ENCODE results near the gene PTBP2. TPM values are rescaled to one million over a fixed set of nuclear protein-coding genes. Genes with fewer than 3 reads are reported as not detected.

Gene PTBP2
- polyA plus RNA-seq, 5 donors = 41.8 to 77.5 (median 67.6) TPM

DNA sequence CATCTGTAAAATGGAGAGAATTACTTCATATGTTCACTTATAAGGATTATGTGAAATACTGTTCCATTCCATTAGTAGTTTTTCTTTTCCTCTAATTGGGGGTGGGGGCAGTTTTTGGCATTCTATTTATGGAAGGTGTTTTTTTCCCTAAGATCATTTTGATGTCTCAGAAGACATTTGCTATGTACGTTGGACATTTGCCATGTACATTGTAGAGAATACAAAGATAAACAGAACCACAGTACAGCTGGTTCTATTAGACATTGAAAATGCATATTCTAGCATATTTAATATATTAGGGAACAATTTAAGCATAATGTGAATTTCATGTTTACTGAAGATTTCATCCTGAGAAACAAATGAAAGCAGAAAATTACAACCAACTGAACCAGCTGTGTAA lies 98.5 kb downstream of the PTBP2 start:
- peak in 1 of 2 donors; percentile 23 for DNase-seq

GRCh38 chr1:96820671-96821070 lies 99.1 kb downstream of the PTBP2 start:
- no peak for DNase-seq

DNA sequence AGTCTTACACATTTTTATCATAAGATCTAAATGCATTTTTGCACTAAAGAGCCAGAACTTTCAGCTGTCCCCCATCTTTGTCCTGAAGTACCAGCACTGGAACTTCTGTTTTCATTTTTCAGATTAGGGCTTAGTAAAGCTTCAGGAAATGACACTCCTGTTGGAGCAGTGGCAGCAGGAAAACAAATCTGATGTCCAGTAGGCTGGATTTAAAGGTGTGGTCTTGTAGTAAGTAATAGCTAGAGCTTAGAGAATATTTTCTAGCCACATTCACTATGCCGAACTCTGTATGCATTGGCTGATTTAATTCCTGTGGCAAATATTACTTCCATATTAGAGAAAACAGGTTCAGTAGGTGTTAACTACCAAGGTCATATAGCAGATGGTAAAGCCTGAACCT lies 103.6 kb downstream of the PTBP2 start:
- no peak for DNase-seq

- DNase-seq = no peak
These were observed 104.5 kb downstream of the PTBP2 start for GRCh38 chr1:96825950-96826576.

DNA sequence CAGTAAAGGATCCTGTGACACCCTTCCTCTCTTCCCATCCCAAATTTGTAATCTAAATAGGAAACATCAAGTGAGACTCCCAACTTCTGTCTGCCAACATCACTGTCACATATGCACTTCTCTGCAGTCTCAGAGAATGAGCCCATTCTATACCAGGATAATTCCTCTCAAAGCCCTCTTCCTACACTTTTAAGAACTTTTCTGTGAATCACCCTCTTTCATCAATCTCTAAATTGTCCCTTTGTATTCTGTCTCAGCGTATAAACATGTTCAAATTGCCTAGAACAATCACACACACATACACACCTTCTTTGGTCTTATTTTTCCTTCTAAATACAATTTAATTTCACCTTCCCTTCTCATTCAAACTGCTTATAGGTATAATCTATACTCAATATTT lies 111.8 kb downstream of the PTBP2 start:
- no peak for DNase-seq

DNA sequence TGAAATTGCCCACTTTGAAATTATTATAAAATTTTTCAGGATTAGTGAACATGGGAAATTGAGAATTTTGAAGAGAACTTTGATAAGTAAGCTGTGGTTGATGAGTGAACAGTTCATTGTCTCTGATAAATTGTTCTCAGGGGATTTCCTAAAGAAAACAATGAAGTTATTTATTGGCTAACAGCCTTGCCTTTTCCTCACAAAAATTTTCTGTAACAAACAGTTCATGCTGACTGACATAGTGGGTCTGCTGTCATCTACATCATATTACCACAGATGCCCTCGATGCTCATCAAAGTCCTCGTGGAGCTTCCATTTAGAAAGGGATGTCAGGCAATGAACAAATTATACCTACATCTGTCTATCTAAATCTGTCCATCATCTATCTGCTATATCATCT lies 113.4 kb downstream of the PTBP2 start:
- DNase-seq = no peak

DNA sequence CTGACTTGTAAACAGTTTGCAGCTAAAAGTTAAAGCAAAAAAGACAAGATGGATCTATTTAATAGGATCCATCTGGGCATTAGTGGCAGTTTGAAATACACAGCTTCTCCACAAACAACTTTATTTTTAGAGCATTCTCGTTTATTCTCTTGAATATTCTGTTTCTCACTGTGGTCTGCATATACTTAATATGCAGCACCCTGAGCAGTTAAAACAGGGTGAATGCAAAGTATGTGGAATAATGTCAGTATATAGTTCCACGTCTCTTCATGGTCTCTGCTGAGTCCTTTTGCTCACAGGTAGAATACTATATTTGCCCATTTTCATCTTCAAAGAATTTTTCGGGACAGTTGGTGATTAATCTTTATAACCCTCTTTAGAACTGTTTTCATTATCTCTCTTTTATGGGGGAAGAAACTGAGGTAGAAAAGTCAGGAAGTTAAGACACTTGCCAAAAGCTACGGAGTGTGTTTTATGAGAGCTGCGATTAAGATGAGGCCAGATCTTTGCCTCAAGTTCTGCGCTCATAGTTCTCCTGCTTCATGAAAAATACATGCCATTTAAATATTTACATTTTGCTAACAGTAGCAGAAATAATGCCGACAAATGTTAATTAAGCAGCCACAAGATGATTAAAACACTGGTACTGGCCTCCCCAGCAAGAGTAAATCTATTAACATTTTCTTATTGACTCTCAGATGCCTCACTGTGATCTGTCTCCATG lies 115.6 kb downstream of the PTBP2 start:
- no peak for DNase-seq

DNA sequence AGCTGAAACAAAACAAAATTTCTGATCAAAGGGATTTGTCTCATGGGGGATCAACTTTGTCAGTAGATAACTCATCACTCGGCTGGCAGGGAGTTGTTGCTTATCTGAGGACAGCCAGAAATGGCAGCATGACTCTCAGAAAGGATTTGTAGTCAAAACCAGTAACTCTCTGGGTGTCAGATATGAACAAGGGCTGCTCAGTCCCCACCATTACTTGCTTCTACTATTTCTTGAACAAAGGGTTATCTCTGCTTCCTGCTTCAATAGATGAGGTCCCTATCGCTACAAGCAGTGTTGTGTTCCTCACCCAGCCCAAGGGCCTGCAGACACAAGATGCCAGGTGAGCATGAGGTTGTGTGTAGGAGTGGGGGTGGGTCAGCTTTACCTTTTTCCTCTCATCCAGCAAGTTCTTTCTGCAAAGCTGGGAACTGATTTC lies 116.2 kb downstream of the PTBP2 start:
- DNase-seq = peak in 1 of 2 donors; percentile 17

GRCh38 chr1:96840396-96840795 lies 118.8 kb downstream of the PTBP2 start:
- no peak for DNase-seq

DNA sequence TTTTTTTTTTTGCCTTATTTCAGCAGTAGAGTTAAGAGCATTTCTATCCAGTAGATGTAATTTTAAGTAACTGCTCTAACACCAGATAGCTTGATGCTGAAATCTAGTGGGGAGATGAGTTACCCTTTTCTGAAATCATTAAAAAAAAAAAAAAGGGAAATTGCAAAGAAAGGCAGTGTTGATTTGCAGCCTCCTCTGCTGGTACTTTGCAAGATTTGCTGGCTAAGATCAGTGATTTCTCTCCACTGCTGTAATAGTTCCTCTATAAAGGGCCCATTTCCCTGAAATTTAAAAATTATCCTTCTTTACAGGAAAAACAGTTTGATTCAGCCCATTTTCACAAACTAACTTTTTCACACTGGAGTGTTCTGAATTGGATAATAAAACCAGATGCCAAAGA lies 120.6 kb downstream of the PTBP2 start:
- no peak for DNase-seq

- DNase-seq = no peak
These were observed 121.6 kb downstream of the PTBP2 start for GRCh38 chr1:96843196-96843595.

DNA sequence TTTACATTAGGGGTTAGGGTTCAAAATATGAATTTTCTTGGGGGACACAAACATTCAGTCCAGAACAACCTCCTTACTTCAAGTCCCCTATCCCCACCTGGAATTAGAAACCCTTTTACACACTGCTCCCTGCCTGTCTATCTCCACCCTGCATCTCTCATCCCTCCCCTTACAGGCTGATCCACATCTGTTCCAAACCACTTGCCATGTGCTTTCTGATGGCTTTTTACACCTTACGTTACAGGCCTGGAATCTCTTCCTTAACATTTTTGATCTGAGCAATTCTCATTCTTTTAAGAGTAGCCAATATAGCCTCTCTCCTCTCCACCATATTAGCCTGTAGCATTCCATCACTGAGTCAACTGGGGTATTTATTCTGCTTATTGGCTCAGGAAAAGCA lies 122.0 kb downstream of the PTBP2 start:
- no peak for DNase-seq

- no peak for DNase-seq
These were observed 123.9 kb downstream of the PTBP2 start for GRCh38 chr1:96845464-96845863.

GRCh38 chr1:96861836-96862235 lies 140.3 kb downstream of the PTBP2 start:
- DNase-seq = no peak

GRCh38 chr1:96863449-96863848 lies 141.9 kb downstream of the PTBP2 start:
- no peak for DNase-seq
